ENCODE measurements around the gene C16orf95.
"Not testable (repeated sequence)": the region's sequence is repeated elsewhere in the genome, so short reads cannot be mapped to it uniquely, and the experiment has no call there.

C16orf95 gene

DNA sequence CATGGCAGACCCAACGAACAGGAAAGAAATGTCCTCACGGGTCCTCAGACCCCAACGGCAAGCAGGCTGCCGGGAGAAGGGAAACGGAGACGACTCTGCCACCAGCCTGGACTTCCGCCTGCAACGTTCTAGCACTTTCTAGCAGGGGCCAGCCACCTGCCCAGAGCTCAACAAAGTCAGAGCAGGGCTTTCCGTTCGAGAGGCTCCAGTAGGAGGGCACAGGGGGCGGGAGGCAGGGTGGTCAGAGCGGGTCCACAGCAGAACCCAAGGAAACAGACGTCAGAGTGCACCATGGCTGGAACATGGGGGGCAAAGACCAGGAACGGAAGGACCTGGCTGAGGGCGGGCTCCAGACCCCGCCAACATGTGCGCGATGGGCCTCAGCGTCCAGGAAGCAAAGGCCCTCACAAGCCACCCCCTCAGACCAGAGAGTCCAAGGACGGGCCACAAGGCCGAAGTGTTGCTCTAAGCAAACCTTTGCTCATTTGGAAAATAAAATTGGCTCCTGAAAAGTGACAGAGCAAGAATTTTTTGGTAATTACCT, 29.4 kb upstream of the C16orf95 start:
- DNase-seq (ENCODE audit: low read depth, low spot score): no peak

DNA sequence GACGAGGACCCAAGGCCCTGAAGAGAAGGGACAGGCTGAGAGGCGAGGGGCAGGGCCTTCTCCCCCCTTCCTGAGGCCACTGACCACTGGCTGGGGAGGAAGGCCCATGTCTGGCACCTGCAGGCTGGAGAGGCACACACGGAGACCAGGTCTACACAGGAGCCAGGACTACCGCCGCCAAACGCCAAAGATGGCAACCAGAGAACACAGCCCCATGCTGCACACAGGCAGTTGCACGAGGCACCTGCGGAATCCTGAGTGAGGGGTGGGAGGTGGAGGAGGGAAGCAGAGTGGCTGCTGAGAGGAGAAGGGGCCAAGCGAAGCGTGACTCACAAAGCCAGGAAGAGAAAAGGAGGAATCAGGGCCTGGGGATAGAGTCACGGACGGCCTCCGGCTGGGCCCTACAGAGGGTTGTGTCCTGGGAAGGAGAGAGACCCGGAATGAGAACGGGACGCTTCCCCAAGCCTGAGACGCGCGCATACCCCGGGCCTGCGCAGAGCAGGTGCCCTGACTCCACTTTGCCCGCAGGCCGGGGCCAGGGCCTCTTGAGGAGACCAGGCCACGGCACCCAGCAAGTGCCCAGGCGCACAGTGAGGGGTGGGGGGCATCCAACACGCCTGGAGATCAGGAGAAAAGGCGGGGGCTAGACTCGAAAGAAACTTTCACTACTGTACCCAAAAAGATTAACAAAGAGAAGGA, 28.7 kb upstream of the C16orf95 start:
- DNase-seq (ENCODE audit: low read depth, low spot score): no peak

DNA sequence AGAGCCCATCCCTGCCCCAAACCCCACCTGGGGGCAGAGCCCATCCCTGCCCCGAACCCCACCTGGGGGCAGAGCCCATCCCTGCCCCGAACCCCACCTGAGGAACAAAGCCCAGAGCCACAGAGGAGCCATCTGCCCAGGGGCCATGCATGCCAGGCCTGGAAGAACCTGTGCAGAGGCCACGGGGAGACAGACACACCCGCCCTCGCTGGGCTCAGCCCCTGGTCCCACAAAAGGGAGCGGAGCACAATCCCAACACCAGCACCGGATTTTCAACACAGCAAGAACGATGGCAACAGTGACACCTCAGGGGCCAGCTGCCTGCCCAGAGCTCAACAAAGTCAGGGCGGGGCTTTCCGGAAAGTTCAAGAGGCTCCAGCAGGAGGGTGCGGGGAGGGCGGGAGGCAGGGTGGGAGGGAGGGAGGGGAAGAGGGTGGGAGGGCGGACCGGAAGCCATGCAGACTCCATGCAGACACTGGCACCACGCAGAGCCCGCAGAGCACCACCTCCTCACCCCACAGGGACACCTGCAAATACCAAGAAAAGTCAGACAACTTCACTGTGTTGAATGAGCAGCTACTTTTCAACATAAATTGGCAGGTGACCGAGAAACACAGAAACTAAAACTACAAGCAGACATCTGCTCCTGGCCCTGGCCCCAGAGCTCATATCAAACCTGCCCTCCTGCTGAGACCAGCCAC, 27.9 kb upstream of the C16orf95 start:
- no peak for DNase-seq (ENCODE audit: low read depth, low spot score)

DNA sequence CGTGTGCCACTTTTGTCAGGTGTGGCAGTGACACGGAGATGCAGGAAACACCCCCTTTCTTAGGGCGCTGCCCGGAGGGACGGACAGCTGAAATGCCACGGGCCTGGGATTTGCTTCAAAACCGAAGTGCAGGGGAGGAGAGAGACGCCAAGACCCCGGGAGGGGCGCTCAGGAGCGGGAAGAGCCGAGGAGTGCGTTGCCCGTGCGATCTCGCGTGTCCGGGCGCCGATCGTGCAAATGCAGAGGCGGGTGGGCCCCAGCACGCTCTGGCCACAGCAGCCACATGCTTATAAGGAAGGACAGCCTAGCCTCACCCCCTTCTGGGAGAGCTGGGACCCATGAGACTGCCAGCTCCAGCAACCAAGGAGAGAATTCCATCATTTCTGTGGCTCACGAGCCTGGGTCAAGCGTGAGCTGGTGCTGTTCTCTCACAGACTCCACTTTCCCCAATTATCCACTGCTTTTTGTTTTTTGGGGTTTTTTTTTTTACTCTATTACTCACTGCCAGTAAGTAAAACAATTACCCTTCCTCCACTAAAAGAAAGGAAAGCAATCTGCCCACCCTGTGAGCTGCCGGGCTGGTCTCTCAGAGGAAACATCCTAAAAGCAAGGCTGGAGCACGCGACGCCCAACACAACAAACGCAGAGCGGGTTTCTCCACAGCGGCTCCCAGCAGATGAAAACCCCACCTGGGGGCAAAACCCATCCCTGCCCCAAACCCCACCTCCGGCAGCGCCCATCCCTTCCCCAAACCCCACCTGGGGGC, 27.2 kb upstream of the C16orf95 start:
- no peak for DNase-seq (ENCODE audit: low read depth, low spot score)

DNA sequence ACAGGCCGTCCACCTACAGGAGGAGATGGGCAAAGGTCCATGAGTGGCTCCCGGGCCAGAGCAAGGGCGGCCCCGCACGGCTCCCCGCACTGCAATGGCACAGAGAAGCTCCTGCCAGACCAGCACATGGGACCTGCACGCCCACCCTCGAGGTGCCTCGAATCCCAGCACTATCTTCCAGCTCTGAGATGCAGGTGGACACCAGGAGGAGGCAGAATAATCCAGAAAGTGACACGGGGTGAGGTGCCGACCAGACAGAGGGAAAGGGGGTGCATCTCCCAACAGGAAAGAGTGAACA, 26.5 kb upstream of the C16orf95 start:
- no peak for DNase-seq (ENCODE audit: low read depth, low spot score)

DNA sequence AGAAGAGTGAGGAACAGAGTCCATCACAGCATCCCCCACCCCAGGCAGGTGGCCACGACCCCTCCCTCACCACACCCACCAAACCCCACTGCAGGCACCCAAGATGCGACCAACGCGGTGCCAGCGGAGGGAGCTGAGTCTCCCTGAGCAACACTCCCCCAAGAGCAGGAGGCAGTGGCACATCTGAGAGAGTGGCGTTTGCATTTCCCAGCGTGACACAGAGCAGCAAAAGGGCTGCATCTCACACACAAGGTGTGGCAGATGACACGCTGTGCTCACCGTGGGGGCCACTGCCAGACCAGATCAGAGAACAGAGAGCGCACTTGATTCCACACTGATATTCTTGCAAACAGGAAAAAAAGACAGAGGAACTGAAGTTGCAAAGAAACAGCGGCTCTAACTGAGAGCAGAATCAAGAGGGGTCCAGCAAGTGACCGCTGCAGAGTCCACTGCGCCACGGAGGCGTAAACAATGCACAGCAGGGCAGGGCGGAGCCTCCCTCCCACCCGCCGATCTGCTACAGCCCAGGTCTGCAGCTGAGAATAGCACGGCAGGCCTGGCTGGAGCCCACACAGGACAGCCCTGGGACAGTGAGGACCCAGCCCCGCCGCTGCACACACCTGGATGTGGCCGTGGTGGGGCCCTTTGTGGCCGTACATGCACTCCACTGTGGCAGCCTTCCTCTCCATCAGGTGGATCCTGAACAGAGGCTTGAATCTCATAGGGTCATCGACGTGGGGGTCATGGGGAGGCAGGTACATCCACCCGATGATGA, 26.0 kb upstream of the C16orf95 start:
- DNase-seq (ENCODE audit: low read depth, low spot score): no peak

DNA sequence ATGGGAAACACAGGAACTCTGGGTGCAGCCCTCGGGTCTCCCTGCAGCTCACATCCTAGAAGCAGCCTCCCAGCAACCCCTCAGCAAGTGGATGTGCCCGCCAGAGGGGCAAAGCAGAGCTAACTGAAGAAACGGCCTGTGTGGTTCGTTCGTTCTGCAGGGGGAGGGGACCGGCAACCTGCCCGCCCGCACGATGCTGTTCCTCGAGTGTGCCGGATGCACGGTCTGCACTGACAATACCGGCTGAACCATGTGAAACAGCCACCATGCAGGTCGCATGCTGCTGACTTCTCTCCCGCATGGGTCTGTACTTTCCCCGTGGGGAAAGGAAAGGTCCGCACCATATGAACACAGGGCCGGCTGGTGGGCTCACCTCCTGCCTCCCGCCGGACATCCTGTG, 25.3 kb upstream of the C16orf95 start:
- DNase-seq (ENCODE audit: low read depth, low spot score): no peak

DNA sequence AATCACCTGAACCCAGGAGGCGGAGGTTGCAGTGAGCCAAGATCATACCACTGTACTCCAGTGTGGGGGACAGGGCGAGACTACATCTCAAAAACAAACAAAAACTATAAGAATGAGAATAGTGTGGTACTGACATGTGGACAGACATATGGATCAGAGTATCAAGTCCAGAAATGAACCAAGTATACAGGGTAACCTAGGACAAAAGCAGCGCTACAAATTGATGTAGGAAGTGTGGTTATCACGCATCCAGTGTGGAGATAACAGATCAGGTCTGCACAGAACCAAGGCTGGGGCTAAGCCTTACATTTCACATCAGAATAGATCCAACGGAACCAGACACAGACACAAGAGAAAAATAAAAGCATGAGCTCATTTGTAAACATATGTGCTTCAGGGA, 23.0 kb upstream of the C16orf95 start:
- no peak for DNase-seq (ENCODE audit: low read depth, low spot score)

DNA sequence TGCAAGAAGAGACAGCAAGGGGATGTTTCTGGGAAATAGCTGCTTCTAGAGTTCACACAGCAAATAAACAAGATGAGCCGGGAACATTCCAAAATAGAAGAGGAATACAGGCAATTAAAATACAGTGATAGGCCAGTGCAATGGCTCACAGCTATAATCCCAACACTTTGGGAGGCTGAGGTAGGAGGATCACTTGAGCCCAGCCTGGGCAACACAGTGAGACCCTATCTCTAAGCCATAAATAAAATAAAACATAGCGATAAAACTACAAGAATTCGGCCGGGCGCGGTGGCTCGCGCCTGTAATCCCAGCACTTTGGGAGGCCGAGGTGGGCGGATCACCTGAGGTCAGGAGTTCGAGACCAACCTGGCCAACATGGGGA, 22.5 kb upstream of the C16orf95 start:
- DNase-seq (ENCODE audit: low read depth, low spot score): not testable (repeated sequence)

DNA sequence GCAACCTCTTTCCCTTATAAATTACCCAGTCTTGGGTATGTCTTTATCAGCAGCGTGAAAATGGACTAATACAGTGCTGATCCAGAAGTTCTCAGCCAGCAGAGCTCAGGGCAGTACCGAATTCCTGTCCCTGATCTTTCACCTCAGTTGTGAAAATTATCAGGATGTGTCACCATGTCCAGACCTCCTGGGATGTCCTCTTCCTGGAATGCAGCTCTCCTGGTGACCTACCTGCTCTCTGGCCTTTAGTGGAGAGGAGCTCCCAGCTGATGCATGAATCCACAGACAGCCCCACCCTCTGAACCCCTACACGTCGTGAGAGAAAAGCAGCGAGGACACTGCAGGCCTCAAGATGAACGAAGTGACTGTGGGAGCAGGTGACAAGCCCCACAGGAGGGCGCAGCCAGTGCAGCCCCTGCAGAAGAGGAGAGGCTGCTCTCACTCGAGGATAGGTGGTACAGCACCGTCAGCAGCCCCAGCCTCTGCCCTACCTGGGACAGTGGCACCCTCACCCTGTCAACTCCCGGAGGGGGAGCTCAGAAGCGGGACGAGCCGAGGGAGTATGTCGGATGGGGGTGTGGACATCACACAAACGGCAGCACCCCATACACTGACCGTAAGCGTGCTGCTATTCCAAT, 22.0 kb upstream of the C16orf95 start:
- DNase-seq (ENCODE audit: low read depth, low spot score): no peak

DNA sequence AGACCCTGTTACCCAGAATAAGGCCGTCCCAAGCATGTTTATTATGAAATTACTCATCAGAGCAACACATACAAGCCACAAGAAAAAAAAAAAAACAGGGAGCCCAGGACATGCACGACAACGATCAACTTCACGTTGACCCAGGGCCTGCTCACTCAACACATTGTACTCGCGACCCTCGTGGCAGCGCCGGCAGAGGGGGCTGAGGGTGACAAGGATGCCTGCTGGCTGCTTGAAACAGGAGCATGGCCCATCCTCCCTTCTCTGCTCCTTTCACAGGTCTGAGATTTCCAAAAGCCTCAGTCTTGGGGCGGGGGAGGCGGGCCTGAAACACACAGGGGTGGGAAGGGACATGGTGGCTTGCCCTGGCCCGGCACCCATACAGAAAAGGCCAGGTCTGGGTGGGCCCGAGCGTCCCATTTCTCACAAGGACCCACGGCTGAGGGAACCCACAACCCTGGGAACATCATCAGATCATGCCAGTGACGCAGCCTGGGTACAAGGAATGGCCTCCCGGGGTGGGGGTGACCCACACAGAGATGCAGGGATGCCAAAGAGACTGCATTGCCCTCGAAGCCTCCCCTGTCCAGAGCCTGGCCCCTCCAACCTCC, 21.1 kb upstream of the C16orf95 start:
- no peak for DNase-seq (ENCODE audit: low read depth, low spot score)

DNA sequence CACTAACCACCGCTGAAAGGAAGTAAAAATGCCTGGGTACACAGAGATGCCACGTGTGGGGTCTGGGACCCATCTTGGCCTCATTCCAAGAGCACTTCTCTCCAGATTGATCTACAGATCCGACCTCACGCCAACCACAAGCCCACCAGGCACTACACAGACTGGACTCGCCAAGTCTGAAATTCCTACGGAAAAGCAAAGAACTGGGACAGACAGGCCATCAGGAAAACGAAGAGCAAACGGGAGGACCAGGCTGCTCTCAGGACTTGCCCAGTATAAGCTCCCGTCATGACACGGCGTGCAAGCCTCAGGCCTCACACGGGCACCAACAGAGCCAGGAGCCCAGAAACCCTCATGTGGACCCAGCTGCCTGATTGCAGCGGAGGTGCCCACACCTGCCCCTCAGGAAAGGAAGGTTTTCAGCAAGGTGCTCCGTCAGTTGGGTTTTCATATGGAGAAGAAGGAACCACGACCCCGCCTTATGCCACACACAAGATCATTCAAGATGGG, 20.1 kb upstream of the C16orf95 start:
- no peak for DNase-seq (ENCODE audit: low read depth, low spot score)

DNA sequence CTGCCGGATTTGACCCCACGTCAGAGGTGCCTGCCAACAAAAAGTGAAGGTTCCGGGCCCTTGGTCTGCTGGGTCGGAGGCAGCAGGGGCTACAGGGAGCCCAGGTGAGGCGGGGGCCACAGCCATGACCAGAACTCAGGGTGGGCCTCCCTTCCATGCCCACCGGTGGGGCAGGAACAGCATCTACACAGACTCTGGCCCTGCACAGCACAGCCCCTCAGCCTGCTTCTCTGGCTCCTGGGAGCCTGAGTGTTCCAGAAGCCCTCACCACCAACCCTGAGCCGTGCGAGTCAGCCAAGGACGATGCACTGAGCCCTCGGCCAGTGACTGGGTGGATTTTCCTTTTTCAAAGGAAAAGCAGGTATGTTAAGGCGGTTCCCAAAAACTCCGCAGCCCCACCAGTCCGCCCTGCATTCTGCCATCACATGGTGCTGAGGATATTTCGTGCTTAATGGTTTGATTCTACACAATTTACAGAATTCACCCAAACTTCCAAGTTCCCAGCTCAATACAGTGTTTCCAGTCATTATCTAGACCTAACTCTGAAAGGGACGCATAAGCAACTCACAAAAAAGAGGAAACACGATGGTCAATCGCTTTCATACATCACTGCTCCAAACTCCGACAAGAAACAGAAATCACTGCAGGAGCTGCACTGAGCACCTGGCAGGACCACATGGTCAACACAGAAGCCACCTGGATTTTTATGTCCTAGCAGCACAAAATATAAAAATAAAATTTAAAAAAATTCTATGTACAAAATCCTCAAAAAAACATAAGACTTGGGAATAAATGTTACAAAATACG, 19.4 kb upstream of the C16orf95 start:
- DNase-seq (ENCODE audit: low read depth, low spot score): no peak

DNA sequence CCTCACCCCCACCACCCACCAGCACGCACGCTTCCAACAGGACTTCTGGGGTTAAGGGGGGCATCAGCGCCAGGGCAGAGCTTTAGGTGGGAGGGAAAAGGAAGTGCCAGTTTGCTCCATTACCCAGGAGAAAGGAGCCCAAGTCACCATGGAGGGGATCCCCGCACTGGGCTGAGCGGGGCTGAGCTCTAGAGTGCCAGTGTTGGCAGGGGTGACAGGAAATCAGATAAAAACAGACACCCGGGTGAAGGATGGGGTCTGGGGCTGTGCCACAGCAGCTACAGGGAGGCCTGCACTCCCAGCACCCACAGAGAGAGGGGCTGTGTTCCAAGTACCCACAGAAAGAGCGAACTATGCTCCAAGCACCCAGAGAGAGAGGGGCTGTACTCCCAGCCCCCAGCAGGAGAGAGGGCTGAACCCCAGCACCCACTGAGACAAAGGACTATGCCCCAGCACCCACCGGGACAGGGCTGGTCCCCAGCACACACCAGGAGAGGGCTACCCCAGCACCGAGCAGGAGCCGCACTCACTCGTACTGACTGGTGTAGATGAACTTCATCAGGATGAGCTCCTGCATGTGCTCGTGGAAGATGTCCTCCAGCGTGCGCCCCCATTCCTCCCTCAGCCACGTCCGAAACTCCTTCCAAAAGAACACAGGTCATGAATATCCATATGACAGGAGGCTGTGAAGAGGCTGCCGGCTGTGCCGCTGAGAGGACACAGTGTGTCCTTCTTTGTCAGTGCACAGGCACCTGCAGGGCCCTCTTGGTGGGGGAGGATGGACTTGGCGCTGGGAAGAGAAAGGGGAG, 18.6 kb upstream of the C16orf95 start:
- no peak for DNase-seq (ENCODE audit: low read depth, low spot score)

DNA sequence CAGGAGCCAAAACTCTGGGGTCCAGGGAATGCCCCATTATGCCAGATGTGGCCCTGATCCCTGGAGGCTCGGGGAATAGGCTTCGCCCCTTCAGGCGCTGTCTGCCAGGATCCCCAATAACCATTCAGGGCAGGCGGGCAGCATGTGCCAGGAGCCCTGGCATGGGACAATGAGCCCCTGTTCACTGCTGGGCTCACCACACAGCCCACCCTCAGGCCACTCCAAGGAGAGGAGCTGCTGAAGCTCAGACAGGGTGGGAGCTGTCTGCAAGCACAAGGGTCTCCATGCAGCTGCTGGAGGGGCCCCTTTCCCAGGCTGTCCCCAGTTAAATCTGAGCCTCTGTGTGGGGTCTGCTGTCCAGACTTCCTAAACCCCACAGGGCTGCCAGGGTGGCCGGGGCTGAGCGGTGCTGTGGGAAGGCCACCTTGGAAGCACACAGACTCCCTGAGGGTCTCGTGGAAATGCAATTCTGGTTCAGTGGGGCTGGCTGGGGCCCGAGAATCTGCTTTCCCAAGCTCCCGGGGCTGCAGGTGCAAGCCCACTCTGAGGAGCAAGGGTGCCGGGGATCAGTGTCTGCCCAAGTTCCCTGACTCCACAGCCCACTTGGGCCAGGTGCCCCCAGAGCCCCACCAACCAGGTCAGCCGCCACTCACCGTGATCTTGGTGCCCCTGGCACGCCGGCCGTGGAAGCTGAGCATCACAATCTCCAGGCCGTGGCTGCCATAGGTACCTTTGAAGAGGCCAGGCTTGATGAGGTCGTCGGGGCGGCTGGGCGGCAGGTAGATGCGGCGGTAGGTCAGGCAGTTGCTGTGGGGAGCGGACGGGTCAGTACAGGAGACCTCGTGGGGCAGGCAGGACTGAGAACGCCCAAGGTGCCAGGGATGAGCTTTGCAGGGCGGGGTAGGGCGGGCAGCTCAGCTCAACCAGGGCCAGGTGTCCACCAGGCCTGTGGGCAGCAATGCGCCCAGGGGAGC, 17.7 kb upstream of the C16orf95 start:
- DNase-seq (ENCODE audit: low read depth, low spot score): no peak

DNA sequence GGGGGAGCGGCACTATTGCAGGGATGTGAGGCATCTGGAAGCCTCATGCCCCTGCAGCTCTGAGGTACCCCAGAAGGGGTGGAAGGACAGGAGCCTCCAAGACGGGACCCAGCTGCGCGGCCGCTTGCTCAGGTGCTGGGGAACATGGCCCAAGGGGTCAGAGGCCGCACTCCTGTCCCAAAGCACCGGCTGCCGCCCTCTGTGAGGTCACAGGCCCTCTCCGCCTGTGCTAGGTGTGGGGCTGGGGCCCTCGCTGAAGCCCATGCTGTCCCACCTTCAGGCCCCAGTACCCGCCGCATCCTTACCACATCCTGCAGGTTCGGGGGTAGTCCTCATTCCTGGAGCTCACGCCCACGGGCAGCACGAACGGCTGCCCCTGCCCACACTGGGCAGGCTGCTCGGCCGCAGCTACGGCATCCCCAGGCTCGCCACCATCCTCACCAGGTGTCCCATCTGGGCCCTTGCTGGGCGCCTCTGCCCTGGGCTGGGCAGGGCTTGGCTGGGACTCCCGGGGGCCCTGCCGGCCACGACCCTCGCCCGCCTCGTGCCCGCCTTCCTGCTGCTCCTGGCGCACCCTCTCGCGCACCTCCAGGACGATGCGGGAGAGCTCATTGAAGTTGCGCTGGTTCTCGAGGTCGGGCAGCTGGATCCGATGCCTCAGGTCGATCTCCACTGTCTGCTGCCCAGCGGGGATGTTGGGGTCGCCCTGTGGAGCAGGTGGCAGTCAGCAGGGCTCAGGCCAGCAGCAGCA, 16.6 kb upstream of the C16orf95 start:
- no peak for DNase-seq (ENCODE audit: low read depth, low spot score)

DNA sequence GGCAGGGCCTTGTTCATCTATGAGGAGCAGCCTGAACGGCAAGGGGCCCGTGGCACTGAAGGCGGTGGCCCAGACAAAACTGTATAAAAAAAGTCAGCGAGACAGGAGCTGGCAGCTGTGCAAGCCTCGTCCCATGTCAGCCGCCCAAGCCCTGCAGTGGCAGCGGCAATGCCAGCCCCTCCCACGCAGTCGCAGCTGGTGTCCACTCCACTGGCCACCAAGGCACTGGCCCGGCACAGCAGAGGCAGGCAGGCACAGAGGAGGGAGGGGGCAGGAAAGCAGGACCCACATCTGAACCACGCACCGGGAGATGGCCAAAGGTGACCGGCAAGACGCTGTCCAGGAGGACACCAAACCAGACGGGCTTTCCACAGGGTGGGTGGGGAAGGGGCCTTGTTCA, 15.9 kb upstream of the C16orf95 start:
- no peak for DNase-seq (ENCODE audit: low read depth, low spot score)

Data from smooth muscle cell of the brain vasculature (primary cell).